HG03342 (cell line): Measurements from ENCODE around the gene CAPN11.
"Not testable (repeated sequence)": the region's sequence is repeated elsewhere in the genome, so short reads cannot be mapped to it uniquely, and the experiment has no call there.

ENCODE experiments used
- ATAC-seq: cut with Tn5 transposase; IDR thresholded peaks from one replicate; pipeline ENCODE4 v1.9.1; 2021; ENCODE audit warnings: mild to moderate bottlenecking, moderate library complexity; ENCODE audit not compliant: unreplicated experiment

Gene CAPN11

DNA sequence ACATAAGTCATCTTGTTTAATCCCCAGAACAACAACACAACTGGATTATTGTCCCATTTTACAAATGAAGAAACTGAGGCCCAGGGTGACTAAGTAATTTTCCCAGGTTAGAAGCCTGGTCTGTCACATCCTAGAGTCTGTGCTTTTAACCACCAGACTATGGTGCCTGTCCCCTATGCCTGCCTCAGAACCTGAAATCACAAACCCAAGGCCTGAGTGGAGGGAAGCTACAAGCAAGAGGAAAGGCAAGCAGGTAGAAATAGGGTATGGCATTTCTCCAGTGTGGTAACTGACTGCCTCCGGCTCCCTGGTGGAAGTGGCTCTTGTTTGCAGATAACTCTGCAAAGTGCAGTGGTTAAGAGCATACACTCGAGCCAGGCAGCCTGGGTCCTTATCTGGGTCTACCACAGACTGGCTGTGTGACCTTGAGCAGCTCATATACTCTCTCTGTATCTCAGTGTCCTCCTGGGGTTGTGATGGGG lies 28.7 kb upstream of the CAPN11 start:
- no peak for ATAC-seq

DNA sequence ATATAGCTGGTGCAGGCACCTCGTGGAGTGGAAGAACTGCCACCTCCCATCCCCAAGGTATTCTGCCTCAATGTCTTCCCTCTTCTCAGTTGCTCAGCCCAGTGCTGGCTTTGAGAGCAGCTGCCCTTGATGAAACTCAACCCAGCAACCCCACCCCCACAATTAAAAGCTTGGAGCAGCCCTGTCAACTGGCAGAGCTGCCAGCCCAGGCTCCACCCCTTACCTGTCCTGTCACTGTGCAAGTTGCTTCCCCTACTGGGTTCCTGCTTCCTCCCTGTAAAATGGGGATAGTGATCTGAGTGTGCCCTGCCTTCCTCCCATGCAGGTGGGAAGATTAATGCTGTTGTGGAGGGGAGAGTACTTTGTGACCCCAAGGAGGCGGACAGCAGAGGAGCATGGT lies 26.7 kb upstream of the CAPN11 start:
- ATAC-seq = no peak

DNA sequence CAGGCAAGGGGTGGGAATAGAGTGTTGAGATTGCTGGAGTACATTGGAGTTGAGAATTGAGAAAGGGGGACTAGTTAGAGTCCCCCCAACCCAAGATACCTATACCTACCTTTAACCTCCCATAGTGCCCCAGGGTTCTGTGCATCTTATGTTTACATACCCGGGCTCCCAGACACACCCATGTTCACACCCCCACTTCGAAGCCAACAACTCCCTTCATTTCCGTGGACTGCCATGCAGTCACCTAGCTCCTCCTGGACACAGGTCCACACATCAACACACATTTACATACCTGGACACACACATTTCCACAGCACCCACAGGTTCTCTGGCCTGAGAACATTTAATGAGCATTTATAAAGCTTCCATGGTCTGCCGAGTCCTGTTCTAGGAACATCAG lies 26.1 kb upstream of the CAPN11 start:
- no peak for ATAC-seq

DNA sequence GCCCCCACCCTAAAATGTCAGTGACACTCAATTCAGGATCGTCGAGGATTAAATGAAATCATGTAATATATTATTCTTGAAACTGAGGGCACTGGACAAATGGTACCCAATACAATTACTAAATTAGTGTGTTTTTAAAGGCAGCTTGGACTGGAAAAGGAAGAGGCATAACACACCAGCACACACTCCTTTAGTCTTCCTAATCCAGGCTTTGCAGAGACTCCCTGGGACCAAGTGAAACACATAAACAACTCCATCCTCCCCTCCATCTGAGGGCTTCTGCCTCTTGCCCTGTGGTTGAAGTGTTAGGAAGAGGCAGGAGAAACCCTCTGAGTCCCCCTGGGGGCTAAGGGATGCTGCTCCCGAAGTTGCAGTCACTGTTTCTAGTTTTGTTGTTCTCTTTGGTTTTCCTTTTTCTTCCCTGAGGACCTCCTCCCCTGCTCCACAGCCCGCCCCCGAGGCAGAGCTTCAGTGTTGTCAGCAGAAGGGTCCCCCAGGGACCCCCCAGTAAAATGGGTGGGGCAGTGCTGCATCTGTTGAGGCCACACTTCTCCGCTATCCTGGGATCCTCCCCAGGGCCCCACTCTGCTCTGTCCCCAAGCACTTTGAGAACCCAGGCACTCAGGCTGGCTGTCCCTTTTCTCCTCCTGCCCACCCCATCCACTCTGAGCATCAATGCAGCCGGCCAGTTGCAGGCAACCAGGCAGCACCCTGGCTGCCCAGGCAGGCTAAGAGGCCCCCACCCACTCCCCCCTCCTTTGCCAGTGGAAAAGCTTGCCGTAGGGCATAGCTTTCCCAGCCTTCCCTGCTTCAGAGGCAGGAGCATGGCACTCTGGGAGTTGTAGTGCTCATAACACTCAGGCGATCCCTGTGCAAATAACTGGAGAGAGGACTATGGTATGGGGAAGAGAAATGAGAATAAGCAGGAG lies 25.4 kb upstream of the CAPN11 start:
- ATAC-seq = no peak

- ATAC-seq = no peak
These were observed 24.5 kb upstream of the CAPN11 start for GRCh38 chr6:44133981-44134711.

GRCh38 chr6:44135173-44135758 lies 23.4 kb upstream of the CAPN11 start:
- no peak for ATAC-seq

GRCh38 chr6:44135875-44136274 lies 22.7 kb upstream of the CAPN11 start:
- no peak for ATAC-seq

DNA sequence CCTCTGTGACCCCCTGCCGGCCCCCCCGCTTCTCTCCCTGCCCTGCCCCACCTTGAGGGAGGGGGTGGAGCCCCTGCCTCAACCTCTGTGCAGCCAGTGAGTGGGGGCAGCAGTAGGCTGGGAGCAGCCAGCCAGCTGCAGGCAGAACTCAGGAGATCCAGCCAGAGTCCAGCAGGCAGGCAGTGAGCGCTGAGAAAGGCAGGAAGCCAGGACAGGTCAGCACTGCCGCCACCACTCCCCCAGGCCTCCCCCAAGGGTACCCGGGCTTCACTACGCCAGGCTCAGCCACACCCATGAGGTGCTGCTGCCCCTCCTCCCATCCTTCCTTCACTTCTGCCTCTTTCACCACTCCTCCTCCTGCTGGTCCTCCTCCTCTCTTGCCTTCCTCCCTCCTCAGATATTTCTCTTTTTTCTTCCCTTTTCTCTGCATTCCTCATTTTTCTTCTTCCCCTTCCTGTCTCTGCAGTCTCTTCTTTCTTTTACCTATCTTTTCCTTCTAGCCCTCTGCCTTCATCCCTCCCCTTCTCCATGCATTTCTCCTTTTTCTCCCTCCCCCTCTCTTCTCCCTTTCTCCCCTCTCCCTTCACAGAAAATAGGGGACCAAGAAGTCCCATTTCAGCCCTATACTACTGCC lies 19.8 kb upstream of the CAPN11 start:
- no peak for ATAC-seq

DNA sequence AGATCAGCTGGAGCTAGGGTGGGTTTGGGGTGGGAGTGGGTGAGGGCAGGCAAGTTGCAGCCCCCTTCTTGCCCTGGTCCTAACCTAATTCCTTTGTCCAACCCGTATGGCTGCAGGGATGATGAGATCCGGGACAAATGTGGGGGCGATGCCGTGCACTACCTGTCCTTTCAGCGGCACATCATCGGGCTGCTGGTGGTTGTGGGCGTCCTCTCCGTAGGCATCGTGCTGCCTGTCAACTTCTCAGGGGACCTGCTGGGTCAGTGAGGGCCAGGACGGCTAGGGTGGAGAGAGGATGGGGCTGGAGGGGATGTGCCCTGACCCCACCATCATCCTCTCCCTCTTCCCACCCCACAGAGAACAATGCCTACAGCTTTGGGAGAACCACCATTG lies 19.3 kb upstream of the CAPN11 start:
- ATAC-seq = no peak

- ATAC-seq = no peak
These were observed 15.8 kb upstream of the CAPN11 start for GRCh38 chr6:44142835-44143234.

GRCh38 chr6:44143731-44144130 lies 14.9 kb upstream of the CAPN11 start:
- no peak for ATAC-seq

GRCh38 chr6:44144536-44144935 lies 14.1 kb upstream of the CAPN11 start:
- ATAC-seq = not testable (repeated sequence)

GRCh38 chr6:44145839-44146238 lies 12.8 kb upstream of the CAPN11 start:
- no peak for ATAC-seq

DNA sequence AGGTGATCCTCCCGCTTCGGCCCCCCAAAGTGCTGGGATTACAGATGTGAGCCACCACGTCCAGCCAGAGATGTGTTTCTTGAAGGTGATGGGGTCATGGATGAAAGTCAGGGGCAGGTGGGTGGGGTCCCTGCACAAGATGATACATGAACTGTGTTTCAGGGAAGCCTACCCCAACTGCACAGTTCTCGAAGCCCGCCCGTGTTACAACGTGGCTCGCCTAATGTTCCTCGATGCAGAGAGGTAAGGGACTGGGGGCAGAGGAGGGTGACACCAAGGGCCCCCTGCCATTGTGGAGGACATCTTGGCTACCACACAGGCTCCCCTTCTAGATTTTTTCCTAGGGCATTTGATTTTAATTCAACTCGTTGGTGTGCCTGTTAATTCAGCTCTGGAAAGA lies 11.9 kb upstream of the CAPN11 start:
- no peak for ATAC-seq

- no peak for ATAC-seq
These were observed 11.4 kb upstream of the CAPN11 start for GRCh38 chr6:44147256-44147655.

GRCh38 chr6:44148306-44148705 lies 10.3 kb upstream of the CAPN11 start:
- ATAC-seq = no peak

- no peak for ATAC-seq
These were observed 9.1 kb upstream of the CAPN11 start for GRCh38 chr6:44149369-44150012.

GRCh38 chr6:44150317-44150917 lies 8.2 kb upstream of the CAPN11 start:
- no peak for ATAC-seq

- ATAC-seq = peak; percentile 55
These were observed 7.1 kb upstream of the CAPN11 start for GRCh38 chr6:44151348-44152108.

- no peak for ATAC-seq
These were observed 6.5 kb upstream of the CAPN11 start for GRCh38 chr6:44152109-44152461.
